AG04449 (cell line): Measurements from ENCODE around the gene TRIP13.
A peak's percentile ranks its signal among the peaks of the same experiment; 100 is the strongest.
"Not testable (repeated sequence)": the region's sequence is repeated elsewhere in the genome, so short reads cannot be mapped to it uniquely, and the experiment has no call there.

Experiments used
- CTCF ChIA-PET: fragments of 350-600 bp; formaldehyde crosslinking; extraction: SDS; loops from one replicate; lab custom pipeline; 2021; ENCODE audit warnings: antibody characterized with exemption; lab: Yijun Ruan, JAX
- POLR2A ChIA-PET: fragments of 400-600, 350-600 bp; formaldehyde crosslinking; extraction: SDS; loops from one replicate; lab custom pipeline; 2020; ENCODE audit warnings: antibody characterized with exemption, inconsistent platforms; lab: Yijun Ruan, JAX
- DNase-seq: peaks from one replicate; pipeline ENCODE4 v3.0.0-alpha.2; 2010; ENCODE audit warnings: low read depth, low spot score
- H3K4me3 ChIP-seq: 2 replicates; pipeline ENCODE4 v1.5.1; 2011; ENCODE audit warnings: low read depth, mild to moderate bottlenecking, control low read depth, low read length
- TF ChIP-seq, protein P1 (sequence below): IDR thresholded peaks from one replicate; pipeline ENCODE4 v1.5.1; 2011; ENCODE audit warnings: mild to moderate bottlenecking, moderate library complexity, low read length, control low read depth, inconsistent platforms; ENCODE audit not compliant: insufficient read depth; ENCODE audit errors: missing control alignments

Gene TRIP13

DNA sequence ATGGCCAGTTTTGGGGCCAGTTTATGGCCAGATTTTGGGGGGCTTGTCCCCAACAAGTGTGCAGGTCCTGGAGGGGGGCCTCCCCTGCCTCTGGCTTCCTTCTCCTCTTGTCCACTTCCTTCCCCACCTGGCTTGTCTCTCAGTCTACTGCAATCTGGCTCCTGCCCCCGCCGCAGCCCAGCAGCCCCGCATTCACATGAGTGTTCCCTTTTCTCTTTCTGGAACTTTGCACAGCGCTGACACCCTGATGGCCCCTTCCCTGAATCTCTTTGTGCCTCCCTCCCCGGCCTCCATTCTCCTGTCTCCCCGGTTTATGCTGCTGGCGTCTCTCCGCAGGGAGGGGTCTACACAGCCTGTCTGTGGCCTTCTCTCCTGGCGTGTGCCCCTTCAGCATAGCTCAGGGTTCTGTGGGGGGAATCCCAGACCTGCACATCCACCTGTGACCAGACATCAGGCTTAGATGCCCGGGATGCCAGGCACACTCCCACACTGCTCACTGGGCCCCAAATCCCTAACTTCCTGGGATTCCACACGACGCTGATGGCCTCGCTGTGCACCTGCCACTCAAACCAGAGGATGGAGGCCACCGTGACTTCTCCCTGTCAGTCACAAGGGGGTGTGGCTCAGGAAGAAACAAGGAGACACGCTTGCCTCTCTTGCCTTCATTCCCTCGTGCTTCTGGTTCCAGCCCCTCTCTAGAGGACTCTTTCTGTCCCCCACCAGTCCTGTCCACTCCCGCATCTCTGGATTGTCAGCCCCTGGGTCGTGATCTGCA is 17.5 kb downstream of the TRIP13 start:
- ChIA-PET CTCF (interaction anchor here (1.2 to 4.4 kb wide), 3 partner anchors 7 to 24 kb away, joined by 3 to 23 read pairs (median 6); no protein-coding TSS in a partner anchor), POLR2A (no interaction called here)
- TF ChIP-seq, protein P1, sequence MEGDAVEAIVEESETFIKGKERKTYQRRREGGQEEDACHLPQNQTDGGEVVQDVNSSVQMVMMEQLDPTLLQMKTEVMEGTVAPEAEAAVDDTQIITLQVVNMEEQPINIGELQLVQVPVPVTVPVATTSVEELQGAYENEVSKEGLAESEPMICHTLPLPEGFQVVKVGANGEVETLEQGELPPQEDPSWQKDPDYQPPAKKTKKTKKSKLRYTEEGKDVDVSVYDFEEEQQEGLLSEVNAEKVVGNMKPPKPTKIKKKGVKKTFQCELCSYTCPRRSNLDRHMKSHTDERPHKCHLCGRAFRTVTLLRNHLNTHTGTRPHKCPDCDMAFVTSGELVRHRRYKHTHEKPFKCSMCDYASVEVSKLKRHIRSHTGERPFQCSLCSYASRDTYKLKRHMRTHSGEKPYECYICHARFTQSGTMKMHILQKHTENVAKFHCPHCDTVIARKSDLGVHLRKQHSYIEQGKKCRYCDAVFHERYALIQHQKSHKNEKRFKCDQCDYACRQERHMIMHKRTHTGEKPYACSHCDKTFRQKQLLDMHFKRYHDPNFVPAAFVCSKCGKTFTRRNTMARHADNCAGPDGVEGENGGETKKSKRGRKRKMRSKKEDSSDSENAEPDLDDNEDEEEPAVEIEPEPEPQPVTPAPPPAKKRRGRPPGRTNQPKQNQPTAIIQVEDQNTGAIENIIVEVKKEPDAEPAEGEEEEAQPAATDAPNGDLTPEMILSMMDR: no peak
- no peak overlapping the region for H3K4me3 ChIP-seq
- no peak for DNase-seq

DNA sequence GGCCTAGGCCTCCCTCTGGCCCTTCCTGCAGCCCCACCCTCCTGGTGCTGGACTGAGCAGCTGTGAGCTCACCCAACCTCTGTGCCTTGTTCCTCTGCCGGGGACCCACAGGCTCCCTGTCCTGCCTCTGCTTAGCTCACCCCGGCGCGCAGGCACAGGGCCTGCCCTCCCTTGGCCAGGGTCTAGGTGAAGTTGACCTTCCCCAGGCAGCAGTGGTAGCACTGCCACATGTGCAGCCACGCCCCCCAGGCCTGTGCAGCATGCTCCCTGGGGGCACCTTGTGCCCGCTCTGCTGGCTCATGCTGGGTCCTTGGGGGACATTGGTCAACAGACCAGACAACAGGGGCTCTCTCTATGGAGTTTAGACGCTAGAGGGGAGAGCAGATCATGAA is 18.1 kb downstream of the TRIP13 start:
- TF ChIP-seq, protein P1: no peak
- H3K4me3 ChIP-seq: no peak overlapping the region

DNA sequence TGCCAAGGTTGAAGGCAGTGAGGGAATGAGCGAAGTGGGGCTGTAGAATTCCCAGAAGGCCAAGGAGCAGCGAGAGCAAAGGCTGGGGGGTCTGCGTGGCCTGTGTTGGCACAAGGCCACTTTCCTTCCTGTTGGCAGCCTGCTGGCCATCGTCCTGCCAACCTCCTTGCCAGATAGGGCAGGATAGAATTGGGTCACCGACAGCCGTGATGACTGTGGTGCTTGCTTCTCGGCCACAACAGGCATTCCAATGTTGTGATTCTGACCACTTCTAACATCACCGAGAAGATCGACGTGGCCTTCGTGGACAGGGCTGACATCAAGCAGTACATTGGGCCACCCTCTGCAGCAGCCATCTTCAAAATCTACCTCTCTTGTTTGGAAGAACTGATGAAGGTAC is 18.9 kb downstream of the TRIP13 start:
- TF ChIP-seq, protein P1: no peak
- DNase-seq: no peak
- POLR2A ChIA-PET: no interaction called here
- no peak overlapping the region for H3K4me3 ChIP-seq
- CTCF ChIA-PET: interaction anchor here (0.6 to 4.4 kb wide), 5 partner anchors 9 to 216 kb away, joined by 3 to 23 read pairs (median 4); no protein-coding TSS in a partner anchor

More for the DNA sequence above, 18.1 kb downstream of the TRIP13 start:
- POLR2A ChIA-PET: no interaction called here
- CTCF ChIA-PET: interaction anchor here (1.2 to 4.4 kb wide), 2 partner anchors 8 to 23 kb away, joined by 3 to 23 read pairs; no protein-coding TSS in a partner anchor
- no peak for DNase-seq

DNA sequence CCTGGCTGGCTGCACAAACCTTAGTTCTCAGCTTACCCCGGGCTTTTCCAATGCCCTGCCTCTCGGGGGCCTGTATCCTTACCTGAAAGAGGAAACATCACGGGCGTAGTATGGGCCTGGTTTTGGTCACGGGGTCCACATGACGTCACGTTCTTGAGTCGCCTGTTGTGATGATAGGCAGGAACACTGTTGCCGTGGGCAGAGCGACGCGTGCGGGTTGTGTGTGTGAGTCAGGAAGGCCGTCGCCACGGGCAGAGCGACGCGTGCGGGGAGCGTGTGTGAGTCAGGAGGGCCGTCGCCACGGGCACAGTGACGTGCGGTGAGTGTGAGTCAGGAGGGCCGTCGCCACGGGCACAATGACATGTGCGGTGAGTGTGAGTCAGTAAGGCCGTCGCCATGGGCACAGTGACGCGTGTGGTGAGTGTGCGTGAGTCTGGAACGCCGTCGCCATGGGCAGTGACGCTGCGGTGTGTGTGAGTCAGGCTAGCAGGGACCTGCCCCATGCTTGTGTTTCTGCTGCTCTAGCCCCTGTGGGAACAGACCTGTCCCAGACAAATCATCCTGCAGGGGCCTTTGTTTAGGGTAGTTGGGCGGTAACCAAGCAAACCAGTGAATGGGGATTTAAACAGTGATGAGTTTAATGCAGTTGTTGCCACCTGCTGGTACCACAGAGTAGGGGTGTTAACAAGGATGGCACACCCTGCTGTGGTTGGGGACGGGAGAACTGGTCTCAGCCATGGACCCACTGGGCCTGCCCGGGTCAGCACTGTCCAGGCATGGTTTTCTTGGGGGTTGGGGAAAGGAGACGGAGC is 19.8 kb downstream of the TRIP13 start:
- DNase-seq: peak; percentile 56
- POLR2A ChIA-PET: no interaction called here
- CTCF ChIA-PET: interaction anchor here (1.0 to 4.4 kb wide), 7 partner anchors 7 to 255 kb away, joined by 3 to 23 read pairs (median 5); no protein-coding TSS in a partner anchor
- TF ChIP-seq, protein P1: no peak
- no peak overlapping the region for H3K4me3 ChIP-seq

DNA sequence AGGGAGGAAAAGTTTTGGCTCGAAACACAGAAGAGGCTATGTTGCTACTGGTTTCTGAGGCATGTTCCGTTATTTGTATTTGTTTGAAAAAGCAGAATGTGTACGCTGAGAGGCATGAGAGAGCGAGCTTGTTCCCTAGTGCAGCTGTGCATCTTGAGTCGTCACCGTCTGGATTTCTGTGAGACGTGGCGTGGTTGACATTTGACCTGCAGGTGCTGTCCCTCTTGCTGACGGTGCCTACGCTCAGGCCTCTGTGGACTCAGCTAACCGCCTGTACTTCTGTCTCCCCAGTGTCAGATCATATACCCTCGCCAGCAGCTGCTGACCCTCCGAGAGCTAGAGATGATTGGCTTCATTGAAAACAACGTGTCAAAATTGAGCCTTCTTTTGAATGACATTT is 21.5 kb downstream of the TRIP13 start:
- ChIA-PET POLR2A (no interaction called here), CTCF (interaction anchor here (0.6 to 4.4 kb wide), 8 partner anchors 8 to 731 kb away, joined by 3 to 23 read pairs (median 4); no protein-coding TSS in a partner anchor)
- DNase-seq: no peak
- TF ChIP-seq, protein P1: no peak
- H3K4me3 ChIP-seq: no peak overlapping the region

DNA sequence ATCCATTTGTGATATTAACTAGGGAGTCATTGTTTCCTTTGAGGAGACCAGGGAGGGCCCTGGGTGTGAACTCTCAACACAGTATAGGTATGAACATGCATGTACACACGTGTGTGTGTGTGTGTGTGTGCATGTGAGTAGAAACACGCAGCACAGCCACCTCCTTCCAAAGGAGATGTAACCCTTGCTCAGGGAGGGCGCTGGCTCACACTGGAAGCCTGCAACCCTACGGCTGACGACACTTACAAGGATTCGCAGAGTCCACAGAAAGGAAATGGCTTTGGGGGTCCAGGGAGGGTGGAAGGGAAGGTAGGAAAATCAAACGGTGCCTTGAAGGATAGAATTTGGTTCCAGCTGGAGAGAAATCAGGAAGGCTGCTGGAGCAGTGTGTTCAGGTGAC is 21.9 kb downstream of the TRIP13 start:
- ChIA-PET CTCF (interaction anchor here (1.4 to 4.4 kb wide), 3 partner anchors 8 to 17 kb away, joined by 3 to 23 read pairs (median 15); no protein-coding TSS in a partner anchor), POLR2A (no interaction called here)
- TF ChIP-seq, protein P1: no peak
- no peak for DNase-seq
- H3K4me3 ChIP-seq: no peak overlapping the region

DNA sequence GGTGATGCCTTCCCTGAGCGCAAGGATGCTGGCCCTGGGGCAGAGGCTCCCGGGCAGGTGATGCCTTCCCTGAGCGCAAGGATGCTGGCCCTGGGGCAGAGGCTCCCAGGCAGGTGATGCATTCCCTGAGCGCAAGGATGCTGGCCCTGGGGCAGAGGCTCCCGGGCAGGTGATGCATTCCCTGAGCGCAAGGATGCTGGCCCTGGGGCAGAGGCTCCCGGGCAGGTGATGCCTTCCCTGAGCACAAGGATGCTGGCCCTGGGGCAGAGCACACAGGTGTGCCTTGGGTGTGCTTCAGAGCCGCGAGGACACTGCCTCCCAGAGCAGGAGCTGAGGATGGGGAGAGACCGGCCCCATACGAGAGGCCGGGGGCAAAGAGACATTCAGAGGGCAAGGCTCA is 22.7 kb downstream of the TRIP13 start:
- POLR2A ChIA-PET, CTCF ChIA-PET, DNase-seq, H3K4me3 ChIP-seq: not testable (repeated sequence)
